Muscle layer of duodenum (tissue), 2 donors: ENCODE results near the gene UBASH3B.

Experiments
- H3K27ac ChIP-seq: one replicate; pipeline ENCODE4 v1.7.0; 2013; ENCODE audit warnings: mild to moderate bottlenecking, low read length
- H3K27me3 ChIP-seq: one replicate; pipeline ENCODE4 v1.7.0; 2013; ENCODE audit warnings: low read depth, mild to moderate bottlenecking, control low read depth, low read length
- H3K36me3 ChIP-seq, 2 donors: one replicate each; pipeline ENCODE4 v1.7.0; 2013; ENCODE audit warnings: low read length in 2 of 2, control low read depth in 1 of 2, mild to moderate bottlenecking in 1 of 2; ENCODE audit not compliant: insufficient read depth in 2 of 2, control insufficient read depth in 1 of 2
- H3K4me1 ChIP-seq, 2 donors: one replicate each; pipeline ENCODE4 v1.7.0; 2013; ENCODE audit warnings: low read length in 2 of 2, mild to moderate bottlenecking in 2 of 2, control low read depth in 1 of 2, moderate library complexity in 1 of 2; ENCODE audit not compliant: insufficient read depth in 2 of 2, control insufficient read depth in 1 of 2
- H3K4me3 ChIP-seq, 2 donors: one replicate each; pipeline ENCODE4 v1.7.0; 2013; ENCODE audit warnings: low read length in 2 of 2, low read depth in 1 of 2, mild to moderate bottlenecking in 1 of 2
- H3K9me3 ChIP-seq, 2 donors: one replicate each; pipeline ENCODE4 v1.7.0; 2013; ENCODE audit warnings: low read length in 2 of 2, control low read depth in 1 of 2, mild to moderate bottlenecking in 1 of 2; ENCODE audit not compliant: control insufficient read depth in 1 of 2
- donor health status: healthy.

The UBASH3B gene

GRCh38 chr11:122698392-122698791 is 42.9 kb downstream of the UBASH3B start:
- no peak overlapping the region for H3K27ac ChIP-seq
- no peak overlapping the region for H3K4me3 ChIP-seq
- no peaks in the 10 kb centered on the region for H3K4me1 ChIP-seq
- H3K27me3 ChIP-seq, result no peaks in the 10 kb centered on the region
- no peaks in the 10 kb centered on the region for H3K9me3 ChIP-seq
- no peaks in the 10 kb centered on the region for H3K36me3 ChIP-seq

- Histone ChIP-seq H3K4me3 (no peak overlapping the region), H3K27ac (no peak overlapping the region), H3K27me3 (no peaks in the 10 kb centered on the region), H3K36me3 (no peaks in the 10 kb centered on the region), H3K9me3 (no peaks in the 10 kb centered on the region), H3K4me1 (no peaks in the 10 kb centered on the region)
These were observed 45.1 kb downstream of the UBASH3B start for GRCh38 chr11:122700666-122701065.

- no peak overlapping the region for H3K4me3 ChIP-seq
- H3K9me3 ChIP-seq, result no peaks in the 10 kb centered on the region
- no peak overlapping the region for H3K27ac ChIP-seq
- no peaks in the 10 kb centered on the region for H3K27me3 ChIP-seq
- H3K4me1 ChIP-seq, result no peaks in the 10 kb centered on the region
- H3K36me3 ChIP-seq, result no peaks in the 10 kb centered on the region
These were observed 45.6 kb downstream of the UBASH3B start for GRCh38 chr11:122701143-122701542.

DNA sequence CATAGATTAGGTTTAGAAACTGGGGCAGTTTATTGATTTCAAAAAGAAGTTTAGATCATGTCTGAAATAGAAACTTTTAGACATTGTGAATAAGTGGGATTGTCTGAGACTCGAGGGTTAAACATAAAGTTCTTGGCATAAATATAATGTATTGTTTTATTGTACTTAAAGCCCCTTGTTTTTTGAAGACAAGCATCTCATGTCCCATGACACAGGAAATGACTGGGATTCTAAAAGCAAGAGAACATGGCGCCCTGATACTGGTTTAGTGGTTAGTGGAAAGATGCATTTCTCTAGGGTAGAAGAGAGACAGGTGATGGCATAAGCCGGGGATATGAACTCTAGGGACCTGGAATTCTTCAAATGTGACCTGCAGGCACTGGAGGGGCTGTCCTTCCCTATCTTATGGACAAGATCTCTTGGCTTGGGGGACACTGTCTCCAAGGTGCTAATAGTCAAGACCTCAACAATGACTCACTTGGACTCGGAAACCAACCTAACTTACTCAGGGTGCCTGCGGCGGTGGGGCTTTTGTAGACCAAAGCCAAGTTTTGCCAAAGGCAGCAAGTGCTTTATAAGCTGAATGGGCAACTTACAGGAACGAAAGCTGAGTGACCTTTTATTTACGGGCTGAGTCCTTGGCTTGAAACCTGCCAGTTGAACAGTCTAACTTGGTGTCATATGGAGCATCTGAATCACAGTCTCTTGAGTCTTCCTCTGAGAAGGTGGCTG is 48.2 kb downstream of the UBASH3B start:
- Histone ChIP-seq H3K36me3 (no peaks in the 10 kb centered on the region), H3K27ac (no peak overlapping the region), H3K4me3 (no peak overlapping the region), H3K4me1 (no peaks in the 10 kb centered on the region), H3K9me3 (no peaks in the 10 kb centered on the region), H3K27me3 (no peaks in the 10 kb centered on the region)

DNA sequence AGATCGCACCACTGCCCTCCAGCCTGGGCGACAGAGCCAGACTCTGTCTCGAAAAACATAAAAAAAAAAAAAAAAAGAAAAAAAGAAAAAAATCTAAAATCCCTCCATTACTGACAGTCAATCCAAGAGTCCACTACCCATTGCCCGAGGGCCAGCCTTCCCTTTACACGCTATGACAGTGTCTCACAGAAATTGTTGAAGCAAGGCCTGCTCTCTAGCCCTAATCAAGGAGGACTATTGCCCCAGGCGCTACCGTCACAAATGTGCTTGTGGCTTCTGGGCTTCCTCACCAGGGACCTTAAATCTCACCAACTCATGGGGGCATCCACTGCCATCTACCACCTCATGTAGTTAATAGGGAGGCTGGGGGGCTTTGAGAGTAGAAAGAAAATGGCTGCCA is 49.9 kb downstream of the UBASH3B start:
- Histone ChIP-seq H3K36me3 (no peaks in the 10 kb centered on the region), H3K9me3 (no peaks in the 10 kb centered on the region), H3K27ac (no peak overlapping the region), H3K4me3 (no peak overlapping the region), H3K4me1 (no peaks in the 10 kb centered on the region), H3K27me3 (no peaks in the 10 kb centered on the region)

GRCh38 chr11:122706291-122707088 is 51.0 kb downstream of the UBASH3B start:
- Histone ChIP-seq H3K4me3 (no peak overlapping the region), H3K36me3 (no peaks in the 10 kb centered on the region), H3K27ac (no peak overlapping the region), H3K27me3 (no peaks in the 10 kb centered on the region), H3K4me1 (no peaks in the 10 kb centered on the region), H3K9me3 (no peaks in the 10 kb centered on the region)

DNA sequence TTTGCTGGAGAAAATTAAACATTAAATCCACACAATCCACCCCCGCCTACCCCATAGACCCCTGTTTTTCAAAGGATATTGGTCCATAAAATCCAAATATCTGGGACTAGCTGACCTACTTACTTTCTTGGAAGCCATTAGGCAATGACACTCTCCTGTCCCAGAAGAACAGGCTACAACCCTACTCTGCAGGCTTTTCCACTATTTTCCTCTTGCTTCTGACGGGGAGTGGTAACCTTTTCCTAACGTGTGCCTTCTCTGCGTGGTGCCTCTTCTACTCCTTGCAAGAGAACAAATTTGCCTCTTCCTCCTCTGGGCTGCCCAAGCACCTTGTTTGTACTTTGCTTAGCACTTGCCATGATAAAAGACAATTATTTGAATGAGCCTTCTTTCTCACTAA is 51.6 kb downstream of the UBASH3B start:
- H3K9me3 ChIP-seq, result no peaks in the 10 kb centered on the region
- no peaks in the 10 kb centered on the region for H3K27me3 ChIP-seq
- no peak overlapping the region for H3K27ac ChIP-seq
- no peaks in the 10 kb centered on the region for H3K36me3 ChIP-seq
- H3K4me1 ChIP-seq, result no peaks in the 10 kb centered on the region
- H3K4me3 ChIP-seq, result no peak overlapping the region

DNA sequence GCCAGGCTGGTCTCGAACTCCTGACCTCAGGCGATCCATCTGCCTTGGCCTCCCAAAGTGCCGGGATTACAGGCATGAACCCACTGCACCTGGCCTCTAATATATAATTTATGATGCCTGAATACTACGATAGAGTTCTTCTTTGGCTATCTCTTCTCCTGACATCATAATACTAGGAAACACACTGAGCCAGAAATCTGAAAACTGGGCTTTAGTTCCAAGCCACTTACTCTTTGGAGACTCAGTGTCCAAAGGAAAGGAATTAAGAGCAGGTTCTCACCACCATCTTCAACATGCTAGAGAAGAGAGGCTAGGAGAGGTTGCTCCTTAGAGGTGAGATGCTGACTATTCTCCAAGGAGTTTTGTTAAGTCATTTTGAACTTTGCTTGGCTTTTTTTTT is 52.4 kb downstream of the UBASH3B start:
- Histone ChIP-seq H3K27ac (no peak overlapping the region), H3K9me3 (no peaks in the 10 kb centered on the region), H3K27me3 (no peaks in the 10 kb centered on the region), H3K36me3 (no peaks in the 10 kb centered on the region), H3K4me1 (no peaks in the 10 kb centered on the region), H3K4me3 (no peak overlapping the region)

GRCh38 chr11:122709039-122709760 is 53.7 kb downstream of the UBASH3B start:
- H3K27me3 ChIP-seq, result no peaks in the 10 kb centered on the region
- H3K27ac ChIP-seq, result no peak overlapping the region
- H3K4me3 ChIP-seq, result no peak overlapping the region

DNA sequence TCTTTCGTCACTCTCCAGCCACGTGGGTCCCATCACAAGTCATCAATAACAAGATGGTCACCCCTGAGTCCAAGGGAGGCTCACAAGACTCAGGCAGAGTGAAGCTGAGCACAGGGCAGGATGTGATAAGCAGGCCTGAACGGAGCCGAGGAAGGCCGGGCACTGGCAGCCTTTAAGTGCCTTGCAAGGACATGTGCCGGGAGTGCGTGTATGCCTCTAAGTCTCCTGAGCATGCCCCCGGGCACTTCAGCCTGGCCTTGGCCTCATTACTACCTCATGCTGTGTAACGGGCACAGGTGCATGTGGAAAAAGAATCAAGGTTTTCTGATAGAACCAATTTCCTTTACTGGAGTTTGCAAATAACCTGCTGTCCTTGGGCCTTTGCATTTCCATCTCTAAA is 55.8 kb downstream of the UBASH3B start:
- Histone ChIP-seq H3K9me3 (no peaks in the 10 kb centered on the region), H3K4me3 (no peak overlapping the region), H3K27me3 (no peaks in the 10 kb centered on the region), H3K36me3 (no peaks in the 10 kb centered on the region), H3K27ac (no peak overlapping the region), H3K4me1 (no peaks in the 10 kb centered on the region)

More at GRCh38 chr11:122709039-122709760, 53.7 kb downstream of the UBASH3B start:
- H3K9me3 ChIP-seq, result no peaks in the 10 kb centered on the region
- H3K36me3 ChIP-seq, result no peaks in the 10 kb centered on the region
- H3K4me1 ChIP-seq, result no peaks in the 10 kb centered on the region

GRCh38 chr11:122711831-122712381 is 56.4 kb downstream of the UBASH3B start:
- H3K27me3 ChIP-seq, result no peaks in the 10 kb centered on the region
- H3K27ac ChIP-seq, result no peak overlapping the region
- H3K4me1 ChIP-seq, result no peaks in the 10 kb centered on the region
- no peaks in the 10 kb centered on the region for H3K36me3 ChIP-seq
- H3K9me3 ChIP-seq, result no peaks in the 10 kb centered on the region
- H3K4me3 ChIP-seq, result no peak overlapping the region
